GM19328 (cell line): ENCODE measurements around the gene TCF12.

ENCODE experiments used
- ATAC-seq: cut with Tn5 transposase; IDR thresholded peaks from one replicate; pipeline ENCODE4 v1.9.1; 2021; ENCODE audit warnings: mild to moderate bottlenecking, moderate library complexity; ENCODE audit not compliant: unreplicated experiment

TCF12 gene

GRCh38 chr15:57327985-57328471 is 409.6 kb downstream of the TCF12 start:
- no peak for ATAC-seq

GRCh38 chr15:57328479-57328878 is 410.0 kb downstream of the TCF12 start:
- no peak for ATAC-seq

GRCh38 chr15:57328897-57329296 is 410.5 kb downstream of the TCF12 start:
- no peak for ATAC-seq

- no peak for ATAC-seq
Observed at GRCh38 chr15:57329582-57330367, 411.3 kb downstream of the TCF12 start.

GRCh38 chr15:57330619-57331340 is 412.3 kb downstream of the TCF12 start:
- ATAC-seq = no peak

GRCh38 chr15:57332326-57332725 is 413.9 kb downstream of the TCF12 start:
- no peak for ATAC-seq

- no peak for ATAC-seq
Observed at GRCh38 chr15:57333487-57333886, 415.0 kb downstream of the TCF12 start.

- no peak for ATAC-seq
Observed at GRCh38 chr15:57334257-57334656, 415.8 kb downstream of the TCF12 start.

- no peak for ATAC-seq
Observed at GRCh38 chr15:57335293-57335715, 416.9 kb downstream of the TCF12 start.

- no peak for ATAC-seq
Observed at GRCh38 chr15:57335719-57336118, 417.3 kb downstream of the TCF12 start.

GRCh38 chr15:57337868-57338411 is 419.5 kb downstream of the TCF12 start:
- no peak for ATAC-seq

- ATAC-seq = no peak
Observed at GRCh38 chr15:57339321-57339720, 420.9 kb downstream of the TCF12 start.
